ENCODE measurements around the gene FGD2. TPM values are rescaled to one million over a fixed set of nuclear protein-coding genes. Genes with fewer than 3 reads are reported as not detected.

Gene FGD2
- total and polyA plus RNA-seq, 2 of the 8 experiments (the other 6 are each of a cell fraction or from before 2014, with no cell fraction given) = 0.12 to 0.32 TPM

GRCh38 chr6:36977470-36977941, 27.9 kb upstream of the FGD2 start:
- no peak overlapping the region for H4K5ac ChIP-seq (ENCODE audit: insufficient read length, low read depth, low read length)
- H3K23ac ChIP-seq (ENCODE audit: insufficient read length) = no peak overlapping the region
- no peak overlapping the region for H4K8ac ChIP-seq (ENCODE audit: extremely low read depth, insufficient read depth, low read length)
- no peak overlapping the region for H2AK5ac ChIP-seq (ENCODE audit: low read depth, low read length)
- H3K27me3 ChIP-seq (replicated peaks in 1 of 4; ENCODE audit: control insufficient read depth in 3 of 4, extremely low read depth in 1 of 4, insufficient read depth in 3 of 4, low read length in 3 of 4) = no peaks in the 10 kb centered on the region
- H3K9me3 ChIP-seq (ENCODE audit: insufficient read depth in 2 of 2, low read depth in 1 of 2, low read length in 1 of 2) = no peaks in the 10 kb centered on the region
- peaks cover 6 to 14% (median 8%) of the 10 kb centered on the region in 4 experiments for H3K4me1 ChIP-seq (replicated peaks in 1 of 4; ENCODE audit: control insufficient read depth in 3 of 4, insufficient read depth in 4 of 4, low read length in 3 of 4)
- H2BK15ac ChIP-seq (ENCODE audit: low read length) = no peak overlapping the region
- H3K14ac ChIP-seq (ENCODE audit: insufficient read length) = no peak overlapping the region
- no peak overlapping the region for H3K56ac ChIP-seq (replicated peaks; ENCODE audit: insufficient read length, low read depth, low read length)
- no peak overlapping the region for H2BK120ac ChIP-seq (replicated peaks; ENCODE audit: low read depth, low read length)
- peaks cover 2% of the 10 kb centered on the region; the same call in 1 of the 2 replicates for H3K79me1 ChIP-seq (ENCODE audit: low read depth, low read length)
- H4K91ac ChIP-seq (replicated peaks; ENCODE audit: insufficient read length, low read length) = no peak overlapping the region
- ChIA-PET POLR2A (ENCODE audit: partially characterized antibody) (interaction anchor here (0.5 to 1.6 kb wide), 4 partner anchors 9 to 272 kb away, joined by 3 to 5 read pairs (median 4); partner anchors contain the start of gene MTCH1), CTCF (ENCODE audit: partially characterized antibody) (interaction anchor here (0.6 to 14.9 kb wide), 26 partner anchors 8 to 396 kb away, joined by 3 to 237 read pairs (median 4); partner anchors contain the start of genes C6orf89 and MTCH1)
- no peak overlapping the region for H3K27ac ChIP-seq (ENCODE audit: low read depth, low read length)
- H3K79me2 ChIP-seq (ENCODE audit: control insufficient read depth in 1 of 2, insufficient read depth in 2 of 2, low read length in 2 of 2) = peaks cover 0 to 45% of the 10 kb centered on the region in 2 experiments
- no peak overlapping the region for H2BK5ac ChIP-seq (ENCODE audit: low read depth, low read length)
- no peak overlapping the region for H3K4me3 ChIP-seq (ENCODE audit: extremely low read depth in 1 of 4, insufficient read depth in 2 of 4, low read depth in 3 of 4, low read length in 4 of 4)
- no peak overlapping the region for H3K9ac ChIP-seq (replicated peaks in 1 of 4; ENCODE audit: extremely low read depth in 1 of 4, low read depth in 3 of 4, low read length in 3 of 4)
- peaks cover 34 to 61% (median 54%) of the 10 kb centered on the region in 4 experiments for H3K36me3 ChIP-seq (ENCODE audit: control insufficient read depth in 2 of 4, insufficient read depth in 4 of 4, low read length in 3 of 4)
- DNase-seq (ENCODE audit: low read depth in 1 of 2, low spot score in 2 of 2) (no peak), FAIRE-seq (no peak)
- no peaks in the 10 kb centered on the region for H3K23me2 ChIP-seq (ENCODE audit: low read depth, low read length)
- H3K4ac ChIP-seq (replicated peaks; ENCODE audit: insufficient read length, low read depth, low read length) = no peak overlapping the region
- TF ChIP-seq RFX5 (IDR thresholded peaks at IDR 0.05; ENCODE audit: borderline replicate concordance, low read depth, low read length) (no peak), CBX8 (IDR thresholded peaks at IDR 0.05; ENCODE audit: borderline replicate concordance, low read depth, low read length) (no peak), RAD21 (IDR thresholded peaks at IDR 0.05 in 1 of 2, conservative IDR thresholded peaks at IDR 0.05 in 1 of 2; ENCODE audit: low read depth in 2 of 2, low read length in 2 of 2) (peak; percentile 43 to 58), CTCF (IDR thresholded peaks at IDR 0.05; ENCODE audit: control extremely low read depth in 1 of 3, insufficient read depth in 1 of 3, low read depth in 1 of 3, low read length in 3 of 3) (peak; percentile 46 to 70 (median 47)), SAP30 (IDR thresholded peaks at IDR 0.05; ENCODE audit: insufficient read depth, insufficient replicate concordance, low read length) (no peak), SP2 (IDR thresholded peaks at IDR 0.05; ENCODE audit: low read length) (no peak), KDM5A (IDR thresholded peaks at IDR 0.05; ENCODE audit: low read length) (no peak)
- peaks cover 27 to 37% of the 10 kb centered on the region in 2 experiments for H4K20me1 ChIP-seq (replicated peaks in 1 of 2; ENCODE audit: control insufficient read depth in 1 of 2, insufficient read depth in 2 of 2, low read length in 2 of 2)
- H3K18ac ChIP-seq (ENCODE audit: extremely low read depth, low read length) = no peak overlapping the region
- H2AFZ ChIP-seq (ENCODE audit: low read length) = no peak overlapping the region
- 74% methylated on average over 10 of the region's 16 CpGs; no CpG with 5 or more reads in 1 of the 2 experiments for WGBS, 2 experiments (ENCODE audit: extremely low coverage in 1 of 2, insufficient coverage in 1 of 2, insufficient read length in 1 of 2, insufficient replicate concordance in 2 of 2, low coverage in 1 of 2, low lambda C conversion rate in 2 of 2, missing lambda C conversion rate in 1 of 2)
- H3K4me2 ChIP-seq (ENCODE audit: insufficient read depth in 1 of 2, low read depth in 2 of 2, low read length in 2 of 2) = no peak overlapping the region
- no peak overlapping the region for H2BK12ac ChIP-seq (ENCODE audit: low read depth, low read length)
- no peak overlapping the region for H2BK20ac ChIP-seq (ENCODE audit: low read length)

All from H1 (cell line).